Ramos (cell line): ENCODE data around the gene HIVEP1.
"Not testable (repeated sequence)": the region's sequence is repeated elsewhere in the genome, so short reads cannot be mapped to it uniquely, and the experiment has no call there.

Experiments used
- in situ Hi-C: fragments of 300-500 bp; cut with MboI; formaldehyde crosslinking; loops from one replicate; pipeline ENCODE4 v1.14.3; 2022; ENCODE audit warnings: low sequenced_read_pairs; ENCODE audit not compliant: unreplicated experiment

HIVEP1 gene

DNA sequence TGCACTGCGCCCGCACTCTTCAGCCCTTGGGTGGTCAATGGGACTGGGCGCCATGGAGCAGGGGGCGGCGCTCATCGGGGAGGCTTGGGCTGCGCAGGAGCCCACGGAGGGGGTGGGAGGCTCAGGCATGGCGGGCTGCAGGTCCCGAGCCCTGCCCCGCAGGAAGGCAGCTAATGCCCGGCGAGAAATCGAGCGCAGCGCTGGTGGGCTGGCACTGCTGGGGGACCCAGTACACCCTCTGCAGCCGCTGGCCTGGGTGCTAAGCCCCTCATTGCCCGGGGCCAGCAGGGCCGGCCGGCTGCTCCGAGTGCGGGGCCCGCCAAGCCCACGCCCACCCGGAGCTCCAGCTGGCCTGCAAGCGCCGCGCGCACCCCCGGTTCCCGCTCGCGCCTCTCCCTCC is 96.3 kb downstream of the HIVEP1 start:
- in situ Hi-C loops, result not testable (repeated sequence)

DNA sequence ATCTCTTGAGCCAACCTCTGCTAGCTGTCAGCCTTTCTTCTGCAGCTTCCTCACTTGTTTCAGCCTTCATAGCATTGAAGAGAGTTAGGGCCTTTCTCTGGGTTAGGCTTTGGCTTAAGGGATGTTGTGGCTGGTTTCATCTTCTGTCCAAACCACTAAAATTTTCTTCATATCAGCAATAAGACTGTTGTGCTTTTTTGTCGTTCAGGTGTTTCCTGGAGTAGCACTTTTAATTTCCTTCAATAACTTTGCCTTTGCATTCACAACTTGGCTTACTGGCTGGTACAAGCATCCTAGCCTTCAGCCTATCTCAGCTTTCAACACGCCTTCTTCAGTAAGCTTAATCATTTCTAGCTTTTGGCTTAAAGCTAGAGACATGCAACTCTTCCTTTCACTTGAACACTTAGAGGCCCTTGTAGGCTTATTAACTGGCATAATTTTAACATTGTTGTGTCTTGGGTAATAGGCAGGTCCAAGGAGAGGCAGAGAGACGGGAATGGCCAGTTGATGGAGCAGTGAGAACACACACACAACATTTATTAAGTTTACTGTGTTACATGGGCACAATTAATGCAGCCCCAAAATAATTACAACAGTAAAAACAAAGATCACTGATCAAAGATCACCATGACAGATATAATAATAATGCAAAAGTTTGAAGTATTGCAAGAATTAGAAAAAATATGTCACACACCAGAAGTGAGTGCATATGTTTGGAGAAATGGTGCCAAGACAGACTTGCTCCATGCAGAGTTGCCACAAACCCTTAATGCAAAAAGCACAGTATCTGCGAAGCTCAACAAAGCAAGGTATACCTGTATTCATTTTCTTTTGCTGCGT is 98.6 kb downstream of the HIVEP1 start:
- in situ Hi-C loops, result no loop called here

DNA sequence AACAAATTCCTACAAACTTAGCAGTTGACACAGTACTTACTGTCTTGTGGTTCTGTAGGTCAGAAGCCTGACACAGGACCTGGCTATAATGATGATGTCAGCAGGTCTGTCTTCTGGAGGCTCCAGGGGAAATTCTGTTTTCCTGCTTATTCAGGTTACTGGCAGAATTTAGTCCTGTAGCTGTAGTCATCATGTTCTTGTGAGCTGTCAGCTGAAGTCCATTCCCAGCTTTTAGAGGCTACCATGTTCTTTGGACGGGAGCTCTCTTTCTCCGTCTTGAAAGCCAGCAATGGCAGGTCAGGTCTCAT is 99.2 kb downstream of the HIVEP1 start:
- in situ Hi-C loops, result no loop called here

DNA sequence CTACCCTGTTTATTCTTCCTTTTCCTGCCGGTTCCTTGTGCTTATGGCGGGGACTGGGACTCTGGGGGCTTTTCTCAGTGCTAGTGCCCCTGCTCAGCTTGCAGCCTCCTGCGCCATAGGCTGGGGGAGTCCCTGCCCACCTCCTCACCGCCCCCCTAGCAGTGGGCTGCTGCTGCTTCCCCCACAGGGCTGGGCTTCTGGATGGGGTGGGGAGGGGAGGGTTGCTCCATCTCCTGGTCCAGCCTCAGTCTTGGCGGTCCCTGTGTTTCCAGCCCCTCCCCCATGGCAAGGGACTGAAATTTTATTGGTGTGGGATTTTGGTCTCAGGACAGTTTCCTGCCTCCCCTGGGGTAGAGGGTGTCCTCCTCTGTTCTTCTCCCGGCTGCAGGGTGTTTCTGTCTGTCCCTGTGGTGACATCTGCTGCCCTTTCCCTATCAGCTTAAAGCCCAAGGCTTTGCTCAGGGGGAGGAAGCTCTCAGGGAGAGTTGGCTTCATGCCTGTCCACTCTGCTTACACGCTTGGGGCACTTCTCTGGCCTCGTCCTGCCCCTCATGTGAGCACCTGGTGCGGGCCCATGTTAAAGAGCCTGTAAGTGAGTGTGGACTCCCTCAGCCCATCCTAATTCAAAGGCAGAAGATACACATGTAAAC is 100.6 kb downstream of the HIVEP1 start:
- in situ Hi-C loops, result no loop called here

DNA sequence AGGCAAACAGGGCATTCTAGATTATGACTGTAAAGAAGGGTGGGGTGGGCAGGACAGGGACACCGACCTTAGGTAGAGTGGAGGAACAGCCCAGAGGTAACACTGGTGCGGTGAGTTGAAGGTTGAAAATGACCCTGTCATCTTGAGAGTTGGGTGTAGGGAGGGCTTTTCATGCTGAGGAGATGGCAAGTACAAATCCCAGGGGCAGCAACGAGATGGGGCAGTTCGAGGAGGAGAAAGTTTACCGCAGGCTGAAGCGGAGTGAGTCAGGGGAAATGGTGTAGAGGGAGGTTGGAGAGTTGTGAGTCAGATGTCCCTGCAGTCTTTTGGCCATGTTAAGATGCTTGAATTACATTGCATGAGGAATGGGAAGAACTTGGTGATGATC is 101.1 kb downstream of the HIVEP1 start:
- in situ Hi-C loops, result no loop called here

DNA sequence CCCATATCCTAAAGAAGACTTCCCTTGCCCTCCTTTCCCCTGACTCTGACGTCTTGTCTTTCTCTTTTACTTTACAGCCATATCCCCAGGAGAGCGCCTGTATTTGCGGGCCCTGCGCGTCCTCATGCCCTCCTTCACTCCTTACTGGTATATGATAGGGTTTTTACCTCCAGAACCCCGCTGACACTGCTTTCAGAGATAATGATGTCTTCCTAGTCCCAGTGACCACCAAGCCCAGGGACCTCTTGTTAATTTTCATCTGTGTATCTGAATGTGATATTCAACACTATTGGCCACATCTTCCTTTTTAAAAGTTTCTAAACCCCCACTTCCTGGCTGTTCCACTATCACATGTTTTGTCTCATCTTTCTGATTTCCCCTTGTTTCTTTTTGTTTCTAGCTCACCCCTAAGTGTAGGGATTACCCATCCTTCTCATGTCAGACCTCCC is 102.0 kb downstream of the HIVEP1 start:
- in situ Hi-C loops, result no loop called here

DNA sequence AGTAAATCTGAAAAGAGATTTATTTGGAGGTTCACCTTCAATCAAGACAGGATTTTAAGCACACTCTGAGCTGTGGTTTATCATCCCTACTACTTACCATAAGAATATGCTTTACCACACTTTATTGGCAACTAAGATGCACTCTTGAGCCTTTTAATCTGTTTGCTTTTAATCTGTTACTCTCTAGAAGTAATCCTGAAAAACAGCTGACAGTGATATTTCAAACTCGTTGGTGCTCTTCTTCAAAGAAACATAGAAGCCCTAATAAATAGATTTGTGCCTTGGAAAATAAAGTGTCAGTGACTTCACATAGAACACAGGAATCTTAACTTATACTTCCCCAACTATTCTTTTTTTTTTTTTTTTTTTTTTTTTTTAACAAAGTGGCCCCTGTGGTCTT is 102.9 kb downstream of the HIVEP1 start:
- in situ Hi-C loops, result no loop called here

DNA sequence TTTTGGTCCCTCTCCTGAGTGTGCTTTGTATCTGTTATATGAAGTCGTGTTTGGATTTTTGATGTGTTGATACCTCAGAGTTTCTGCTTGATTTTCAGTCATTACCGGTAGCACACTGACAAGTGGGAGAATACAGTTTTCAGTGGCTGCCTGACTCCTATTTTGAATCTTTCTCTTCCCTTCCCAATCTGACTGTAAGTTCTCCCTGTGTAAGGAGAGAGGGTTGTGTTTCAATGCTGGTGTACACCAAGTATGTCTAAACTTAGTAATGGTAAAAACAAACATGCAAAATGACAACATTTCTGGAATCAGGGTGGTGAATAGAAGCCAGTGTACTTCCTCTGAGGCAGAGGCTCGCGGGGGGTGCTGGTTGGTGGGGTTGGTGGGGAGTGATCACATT is 103.4 kb downstream of the HIVEP1 start:
- in situ Hi-C loops, result no loop called here

DNA sequence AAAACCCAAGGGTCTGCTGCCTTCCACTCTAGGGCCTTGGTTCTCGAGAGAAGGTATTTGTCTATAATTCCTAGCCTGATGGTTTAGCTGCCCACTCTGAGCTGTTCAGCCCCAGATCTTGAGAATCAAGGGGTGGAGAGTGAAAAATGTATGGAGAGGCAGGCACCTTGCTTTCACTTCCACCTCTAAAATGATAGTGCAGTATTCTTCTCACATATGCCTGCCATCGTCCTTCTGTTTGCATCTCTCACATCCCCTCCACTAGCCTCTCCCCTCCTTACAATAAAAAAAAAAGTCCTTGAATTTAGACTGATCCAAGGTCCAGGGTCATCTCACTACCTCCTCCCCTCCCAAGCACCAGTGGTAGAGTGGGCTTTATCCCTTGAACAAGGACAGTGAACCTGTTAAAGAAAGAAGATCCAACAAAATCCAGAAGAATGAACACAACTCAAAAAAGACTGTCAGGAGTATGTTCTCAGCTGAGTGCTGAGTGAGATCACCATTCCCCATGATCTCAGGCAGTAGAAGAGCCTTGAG is 104.2 kb downstream of the HIVEP1 start:
- in situ Hi-C loops, result no loop called here

DNA sequence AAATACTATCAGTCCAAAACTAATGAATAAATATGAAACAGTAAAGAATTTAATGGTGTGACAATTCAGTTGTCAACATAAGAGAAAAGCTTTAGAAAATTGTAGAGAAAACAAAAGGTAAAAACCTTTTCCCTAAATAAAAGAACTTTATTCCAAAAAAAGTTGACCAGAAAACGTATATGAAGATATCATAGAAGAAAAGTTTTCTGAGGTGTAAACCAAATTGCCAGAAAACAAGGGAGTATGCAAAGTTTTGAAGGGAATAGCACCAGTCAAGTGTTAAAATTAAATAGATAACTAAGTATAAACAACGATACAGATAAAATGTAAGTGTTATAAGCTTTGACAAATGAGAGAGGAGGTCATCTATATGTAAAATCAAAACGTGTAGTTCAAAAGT is 104.9 kb downstream of the HIVEP1 start:
- in situ Hi-C loops, result no loop called here

DNA sequence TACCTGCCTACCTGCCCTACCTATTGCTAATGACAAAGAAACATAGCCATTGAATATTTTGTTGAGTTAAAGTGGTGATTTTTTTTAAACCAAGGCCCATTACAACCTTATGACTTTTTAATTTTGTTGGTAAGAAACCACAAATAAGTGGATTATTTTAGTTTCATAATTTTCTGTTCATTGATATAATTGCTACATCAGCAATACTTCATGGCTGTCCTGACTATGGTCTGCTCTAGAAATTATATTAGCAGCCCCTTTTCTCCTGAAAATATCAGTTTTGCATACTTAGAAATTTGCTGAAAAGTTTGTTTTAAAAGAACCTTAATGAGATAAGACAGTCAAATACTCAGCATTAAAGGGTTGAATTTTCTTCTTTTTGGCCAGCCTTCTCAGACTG is 106.5 kb downstream of the HIVEP1 start:
- in situ Hi-C loops, result no loop called here

DNA sequence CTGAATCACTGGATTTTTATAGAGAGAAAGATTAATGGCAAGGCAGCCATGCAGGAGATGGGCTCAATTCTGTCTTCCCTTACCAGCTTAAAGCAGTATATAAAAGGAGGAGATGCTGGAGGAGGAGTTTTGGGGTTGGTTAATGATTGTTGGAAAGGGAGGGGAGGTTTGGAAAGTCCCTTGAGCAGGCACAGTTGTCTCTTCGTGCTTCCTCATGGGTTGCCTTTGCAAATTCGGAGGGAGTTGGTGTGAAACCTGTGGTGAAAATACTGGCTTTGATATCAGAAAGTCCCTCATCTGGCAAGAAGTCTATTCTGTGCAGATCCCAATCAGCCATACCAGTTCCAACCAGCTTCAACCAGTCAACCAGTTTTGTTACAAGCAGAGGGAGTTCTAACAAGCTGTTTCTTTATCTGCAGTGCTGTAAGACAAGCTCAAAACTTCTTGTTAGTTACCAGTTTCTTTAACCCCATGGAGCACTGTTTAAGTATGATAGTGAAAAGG is 107.0 kb downstream of the HIVEP1 start:
- in situ Hi-C loops, result no loop called here

DNA sequence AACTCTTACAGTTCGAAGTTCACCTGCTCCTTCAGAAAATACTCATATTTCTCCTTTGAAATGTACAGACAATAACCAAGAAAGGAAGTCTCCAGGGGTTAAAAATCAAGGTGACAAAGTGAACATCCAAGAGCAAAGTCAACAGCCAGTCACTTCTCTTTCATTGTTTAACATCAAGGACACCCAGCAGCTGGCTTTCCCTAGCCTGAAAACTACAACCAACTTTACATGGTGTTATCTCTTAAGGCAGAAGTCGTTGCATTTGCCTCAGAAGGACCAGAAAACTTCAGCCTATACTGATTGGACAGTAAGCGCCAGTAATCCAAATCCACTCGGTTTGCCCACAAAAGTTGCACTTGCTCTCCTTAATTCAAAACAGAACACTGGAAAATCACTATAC is 113.3 kb downstream of the HIVEP1 start:
- in situ Hi-C loops, result no loop called here

DNA sequence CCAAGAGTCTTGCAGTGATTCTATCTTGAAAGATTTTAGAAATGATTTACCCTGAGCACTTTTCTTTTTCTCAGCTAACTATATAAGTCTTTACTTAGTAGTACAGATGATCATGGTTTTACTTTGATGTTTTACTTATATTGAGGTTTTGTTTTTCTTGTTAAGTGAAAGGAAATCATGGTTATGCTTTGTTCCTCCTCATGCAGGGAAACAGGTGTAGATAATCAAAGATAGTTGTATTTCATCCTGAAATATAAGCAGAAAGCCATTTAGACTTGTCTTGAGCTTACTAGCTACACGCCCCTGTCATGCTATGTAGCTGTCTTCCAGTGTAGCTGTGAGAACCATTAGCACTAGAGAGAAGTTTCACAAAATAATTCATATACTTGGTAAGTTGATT is 113.9 kb downstream of the HIVEP1 start:
- in situ Hi-C loops, result no loop called here

DNA sequence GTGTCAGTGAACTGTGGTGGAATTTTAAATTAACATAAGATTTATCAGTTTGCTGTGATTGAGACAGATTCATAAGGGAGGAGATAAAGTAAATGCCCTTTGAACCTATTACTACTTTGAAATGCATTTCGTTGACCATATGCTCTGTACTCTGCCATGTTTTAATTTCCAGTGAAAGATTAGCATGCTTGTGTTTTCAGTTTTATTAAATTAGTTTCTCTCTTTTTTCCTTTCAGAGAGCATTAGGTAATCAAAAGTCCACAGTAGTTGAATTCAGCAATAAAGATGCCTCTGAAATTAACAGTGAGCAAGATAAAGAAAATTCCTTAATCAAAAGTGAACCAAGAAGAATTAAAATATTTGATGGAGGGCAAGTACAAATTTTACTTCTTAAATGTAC is 117.4 kb downstream of the HIVEP1 start:
- in situ Hi-C loops, result no loop called here

DNA sequence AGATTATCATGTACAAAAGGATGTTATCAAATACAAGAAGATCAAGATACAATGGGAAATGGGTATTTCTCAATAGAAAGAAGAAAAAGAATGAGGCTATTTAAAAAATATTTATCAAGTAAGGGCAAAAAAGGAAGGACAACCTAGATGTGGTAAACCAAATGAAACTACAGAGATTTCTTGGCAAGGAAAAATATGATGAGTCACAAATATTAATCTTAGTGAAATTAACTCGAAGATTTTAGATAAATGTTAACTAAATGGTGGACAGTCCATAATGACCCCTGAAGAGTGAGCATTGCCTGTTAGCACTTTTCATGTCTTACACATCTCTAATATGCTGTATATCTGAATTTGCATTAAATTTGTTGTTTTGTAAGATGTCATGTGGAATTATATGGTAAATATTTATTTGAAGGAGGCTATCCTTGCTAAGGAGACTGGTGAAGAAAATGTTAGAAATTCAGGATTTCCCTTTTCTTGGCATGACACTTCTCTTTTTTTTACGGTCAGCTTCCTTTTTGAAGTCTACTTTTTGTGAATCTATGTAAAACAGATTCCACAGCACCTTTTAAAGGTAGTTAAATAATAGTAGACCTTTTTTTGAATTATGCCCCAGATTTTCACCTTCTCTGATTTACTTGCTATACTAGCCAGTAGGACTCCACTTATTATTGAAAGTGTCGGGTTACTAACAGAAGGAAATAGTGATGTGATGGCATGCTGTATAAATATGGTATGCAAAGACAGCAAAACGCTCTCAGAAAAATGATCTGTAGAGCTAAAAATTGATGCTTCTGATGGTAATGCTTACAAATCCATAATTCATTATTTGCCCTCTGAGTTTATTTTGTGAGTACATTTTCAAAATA is 120.5 kb downstream of the HIVEP1 start:
- in situ Hi-C loops, result no loop called here

DNA sequence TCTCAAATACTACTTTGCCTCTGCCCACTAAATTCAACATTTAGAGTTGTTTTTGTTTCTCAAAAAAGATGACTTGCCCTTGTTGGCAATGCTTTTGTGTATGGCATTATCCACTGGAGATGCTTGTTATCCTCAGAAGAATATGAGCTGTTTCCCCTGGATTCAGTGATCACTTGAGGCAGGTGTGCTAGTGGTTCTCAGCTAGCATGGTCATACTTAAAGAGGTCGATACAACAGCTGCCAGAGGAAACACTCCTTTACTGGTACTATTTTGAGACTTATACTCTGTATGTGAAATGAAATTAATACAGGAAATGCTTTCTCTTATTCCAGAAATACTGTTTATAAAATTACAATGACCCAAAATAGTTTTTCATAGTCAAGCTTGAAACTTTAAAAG is 122.5 kb downstream of the HIVEP1 start:
- in situ Hi-C loops, result no loop called here

DNA sequence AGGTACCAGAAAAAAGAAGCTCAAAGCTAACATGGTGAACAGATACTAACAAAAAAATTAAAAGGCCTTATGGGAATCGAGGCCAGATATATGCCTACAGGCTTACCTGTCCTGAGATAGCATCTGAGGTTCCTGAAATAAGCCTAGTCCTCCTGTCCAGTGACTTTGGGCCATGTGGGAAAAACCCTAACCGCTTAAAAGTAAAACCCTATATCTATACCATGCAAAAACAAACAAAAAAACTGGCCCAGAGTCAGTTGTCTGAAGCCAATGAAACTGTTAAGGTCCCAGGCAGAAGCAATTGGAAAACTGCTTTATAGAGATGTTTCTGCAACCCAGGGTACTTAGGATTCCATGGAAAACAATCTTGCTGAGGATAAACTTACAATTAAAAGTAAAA is 122.9 kb downstream of the HIVEP1 start:
- in situ Hi-C loops, result no loop called here

DNA sequence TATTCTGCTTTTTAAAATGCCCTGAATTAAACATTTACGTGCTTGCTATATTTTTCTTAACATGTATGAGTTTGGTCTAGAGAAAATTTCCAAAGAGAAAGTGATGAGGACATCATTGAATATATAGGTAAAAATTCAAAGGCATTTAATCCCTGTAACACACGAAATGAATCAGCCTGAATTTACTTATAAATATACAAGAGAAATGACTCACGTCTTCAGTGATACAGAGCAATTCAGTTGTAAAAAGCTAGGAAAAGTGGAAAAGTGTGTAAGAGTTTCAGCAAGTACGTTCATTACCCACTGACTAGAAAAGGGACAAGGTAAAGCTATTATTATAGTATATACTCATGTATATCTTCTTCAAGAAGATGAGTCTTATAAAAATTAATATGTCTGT is 124.8 kb downstream of the HIVEP1 start:
- in situ Hi-C loops, result no loop called here

DNA sequence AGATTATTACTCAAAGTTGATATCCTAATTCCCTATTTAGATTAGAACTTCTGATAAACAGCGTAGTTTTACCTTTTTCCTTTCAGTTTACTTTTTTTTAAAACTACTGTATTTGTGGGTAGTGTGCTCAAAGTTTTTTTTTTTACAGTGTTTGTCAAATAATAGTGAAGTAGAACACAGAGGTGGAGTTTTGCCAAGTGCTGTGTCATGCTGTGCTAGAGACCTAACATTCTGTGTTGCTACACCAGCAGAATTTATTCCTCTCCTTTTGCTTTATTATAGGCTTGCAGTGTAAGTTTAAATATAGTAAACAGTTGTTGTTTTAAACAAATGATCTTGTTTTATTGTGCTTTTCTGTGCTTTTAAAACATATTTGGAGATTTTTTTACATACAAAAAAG is 125.4 kb downstream of the HIVEP1 start:
- in situ Hi-C loops, result no loop called here

DNA sequence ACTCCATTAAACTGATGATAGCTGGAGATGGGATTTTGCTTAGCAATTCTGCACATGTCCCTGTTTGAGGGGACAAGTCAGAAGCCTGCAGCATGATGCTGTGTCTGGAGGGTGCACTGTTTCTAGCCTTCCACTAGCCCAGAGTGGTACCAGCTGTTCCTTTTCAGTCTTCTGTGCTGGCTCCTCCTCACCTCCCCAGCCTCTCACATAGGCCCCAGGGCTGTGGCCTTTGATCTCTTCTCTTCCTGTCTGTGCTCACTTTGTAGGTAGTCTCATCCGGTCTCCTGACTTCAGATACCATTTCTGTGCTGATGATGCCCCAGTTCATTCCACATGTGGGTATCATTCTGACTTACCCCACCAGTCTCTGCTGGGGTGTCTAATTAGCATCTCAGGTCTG is 126.3 kb downstream of the HIVEP1 start:
- in situ Hi-C loops, result no loop called here
